ENCODE data around the gene RNU7-1.

- TF ChIP-seq, protein P1, sequence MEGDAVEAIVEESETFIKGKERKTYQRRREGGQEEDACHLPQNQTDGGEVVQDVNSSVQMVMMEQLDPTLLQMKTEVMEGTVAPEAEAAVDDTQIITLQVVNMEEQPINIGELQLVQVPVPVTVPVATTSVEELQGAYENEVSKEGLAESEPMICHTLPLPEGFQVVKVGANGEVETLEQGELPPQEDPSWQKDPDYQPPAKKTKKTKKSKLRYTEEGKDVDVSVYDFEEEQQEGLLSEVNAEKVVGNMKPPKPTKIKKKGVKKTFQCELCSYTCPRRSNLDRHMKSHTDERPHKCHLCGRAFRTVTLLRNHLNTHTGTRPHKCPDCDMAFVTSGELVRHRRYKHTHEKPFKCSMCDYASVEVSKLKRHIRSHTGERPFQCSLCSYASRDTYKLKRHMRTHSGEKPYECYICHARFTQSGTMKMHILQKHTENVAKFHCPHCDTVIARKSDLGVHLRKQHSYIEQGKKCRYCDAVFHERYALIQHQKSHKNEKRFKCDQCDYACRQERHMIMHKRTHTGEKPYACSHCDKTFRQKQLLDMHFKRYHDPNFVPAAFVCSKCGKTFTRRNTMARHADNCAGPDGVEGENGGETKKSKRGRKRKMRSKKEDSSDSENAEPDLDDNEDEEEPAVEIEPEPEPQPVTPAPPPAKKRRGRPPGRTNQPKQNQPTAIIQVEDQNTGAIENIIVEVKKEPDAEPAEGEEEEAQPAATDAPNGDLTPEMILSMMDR (IDR thresholded peaks at IDR 0.05; ENCODE audit: insufficient read depth, low read length): no peak
- TF ChIP-seq GABPA (IDR thresholded peaks at IDR 0.05; ENCODE audit: low read depth): no peak
- no peak for TF ChIP-seq REST (IDR thresholded peaks at IDR 0.05; ENCODE audit: insufficient replicate concordance, low read depth)
- TF ChIP-seq POLR2AphosphoS5 (IDR thresholded peaks at IDR 0.05; ENCODE audit: low read depth): no peak
These were observed 14.8 kb upstream of the RNU7-1 start for GRCh38 chr12:6928703-6929407.

All from HL-60 (cell line).